Activated T-cell treated with anti-CD3 and anti-CD28 coated beads for 4 hours (primary cell): Measurements from ENCODE around the gene DNM2.
A peak's percentile ranks its signal among the peaks of the same experiment; 100 is the strongest.

Source experiments
- DNase-seq: peaks from one replicate; pipeline ENCODE4 v3.0.0-alpha.2; 2020

DNM2 gene

DNA sequence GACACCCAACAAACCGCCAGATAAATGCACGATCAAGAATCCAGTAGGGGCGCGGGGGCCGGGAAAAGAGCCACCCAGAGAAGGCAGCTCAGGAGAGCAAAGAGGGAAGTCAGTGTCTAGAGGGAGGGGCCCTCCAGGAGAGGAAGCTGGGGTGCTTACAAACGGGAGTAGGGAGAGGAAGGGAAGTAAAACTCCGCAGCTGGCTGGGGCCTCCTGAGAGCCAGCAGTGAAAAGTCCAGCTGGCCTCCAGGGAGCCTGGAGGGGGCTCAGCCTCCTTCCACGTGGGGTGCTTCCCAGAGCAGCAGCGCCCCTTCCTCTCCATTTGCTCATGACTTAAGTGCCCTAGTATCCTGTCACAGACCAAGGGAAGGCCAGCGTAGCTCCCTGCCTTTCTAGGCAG is 66.4 kb downstream of the DNM2 start:
- no peak for DNase-seq

DNA sequence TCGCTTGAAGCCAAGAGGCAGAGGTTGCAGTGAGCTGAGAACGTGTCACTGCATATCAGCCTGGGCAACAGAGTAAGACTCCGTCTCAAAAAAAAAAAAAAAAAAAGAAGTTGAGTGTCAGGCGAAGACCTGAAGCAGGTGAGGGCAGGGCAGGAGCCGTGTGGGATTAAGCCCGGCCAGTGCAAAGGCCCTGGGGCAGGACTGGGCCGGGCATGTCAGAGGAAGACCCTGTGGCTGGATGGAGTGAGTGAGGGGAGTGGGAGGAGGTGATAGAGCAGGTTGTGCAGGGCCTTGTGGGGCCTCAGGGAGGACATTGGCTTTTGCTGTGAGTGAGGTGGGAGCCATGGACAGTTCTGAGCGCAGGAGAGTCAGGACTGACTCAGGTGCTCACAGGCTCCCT is 70.3 kb downstream of the DNM2 start:
- DNase-seq, result no peak

GRCh38 chr19:10789866-10790265 is 72.0 kb downstream of the DNM2 start:
- DNase-seq, result no peak

DNA sequence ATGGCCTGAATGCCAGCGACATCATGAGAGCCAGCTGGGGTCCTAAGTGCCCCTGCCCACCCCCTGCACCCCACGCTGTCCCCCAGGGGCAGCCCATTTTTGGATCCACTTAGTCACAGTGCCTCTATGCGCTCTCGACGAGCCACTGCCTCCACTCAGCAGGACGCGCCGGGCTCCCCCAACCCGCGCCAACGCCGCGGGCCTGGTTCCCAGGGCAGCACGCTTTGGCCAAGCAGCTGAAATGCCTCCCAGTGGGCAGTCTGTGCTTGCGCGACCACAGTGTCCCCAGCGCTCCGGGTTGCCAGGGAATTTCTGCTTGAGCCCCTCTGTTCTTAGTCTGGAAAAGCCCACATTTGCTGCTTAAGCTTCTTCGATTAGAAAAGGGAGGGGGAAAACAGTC is 78.8 kb downstream of the DNM2 start:
- no peak for DNase-seq

- peak; percentile 13 for DNase-seq
Observed at GRCh38 chr19:10797078-10797477, 79.2 kb downstream of the DNM2 start.

- DNase-seq, result peak; percentile 80
Observed at GRCh38 chr19:10797541-10798256, 79.8 kb downstream of the DNM2 start.

DNA sequence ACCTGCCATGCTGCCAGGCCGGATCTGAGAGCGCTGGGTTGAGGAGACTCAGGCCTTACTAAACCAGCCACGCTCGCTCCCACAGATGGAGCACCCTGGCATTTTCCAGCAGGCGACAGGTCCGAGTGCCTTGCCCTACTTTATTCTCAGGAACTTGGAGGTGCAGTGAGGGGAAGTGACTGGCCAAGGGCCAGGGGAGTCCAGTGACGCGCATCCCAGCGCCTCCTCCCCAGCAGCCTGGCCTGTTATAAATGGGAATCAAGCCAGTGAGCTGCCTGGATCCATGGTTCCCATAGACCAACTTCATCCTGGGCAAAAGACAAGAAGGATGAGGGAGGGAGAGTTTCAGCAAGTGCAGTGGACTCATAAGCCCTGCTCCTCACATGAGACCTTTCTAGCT is 82.6 kb downstream of the DNM2 start:
- no peak for DNase-seq

DNA sequence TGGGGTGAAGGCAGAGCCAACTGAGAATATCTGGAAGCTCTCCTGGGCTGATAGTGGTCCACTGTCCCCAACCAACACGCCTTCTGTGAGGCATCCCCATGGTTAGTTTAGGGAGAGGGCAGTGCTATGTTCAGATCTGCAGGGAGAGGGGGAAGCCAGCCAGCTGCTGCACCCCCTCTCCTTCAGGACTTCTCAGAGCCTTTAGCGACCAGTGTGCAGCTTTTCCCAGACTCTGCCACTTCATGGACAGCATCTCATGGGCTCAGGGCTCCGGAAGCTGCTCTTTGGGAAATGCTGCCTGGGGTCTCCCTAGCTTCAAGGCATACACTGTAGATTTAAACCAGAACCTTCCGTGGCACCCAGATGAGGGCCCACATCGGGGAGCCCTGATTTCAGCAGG is 84.6 kb downstream of the DNM2 start:
- DNase-seq, result no peak

DNA sequence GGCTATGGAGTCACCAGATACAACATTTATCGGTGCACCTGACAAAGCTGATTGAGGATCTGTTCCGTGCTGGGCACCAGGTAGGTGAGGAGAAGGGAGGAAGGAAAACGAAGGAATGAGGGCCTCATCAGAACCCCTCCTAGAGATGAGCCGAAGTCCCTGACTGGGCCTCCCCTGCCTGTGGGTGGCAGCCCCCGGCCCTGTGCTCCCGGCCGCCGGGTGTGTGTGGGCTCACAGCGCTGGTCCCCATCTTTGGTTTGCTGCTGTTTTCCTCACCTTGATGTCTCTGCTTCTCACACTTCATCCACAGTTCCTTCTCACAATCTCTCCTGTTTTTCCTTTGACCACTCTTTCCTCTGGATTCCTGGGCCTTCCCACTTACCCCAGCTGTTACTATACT is 85.4 kb downstream of the DNM2 start:
- no peak for DNase-seq

- DNase-seq, result no peak
Observed at GRCh38 chr19:10805065-10805757, 87.3 kb downstream of the DNM2 start.

DNA sequence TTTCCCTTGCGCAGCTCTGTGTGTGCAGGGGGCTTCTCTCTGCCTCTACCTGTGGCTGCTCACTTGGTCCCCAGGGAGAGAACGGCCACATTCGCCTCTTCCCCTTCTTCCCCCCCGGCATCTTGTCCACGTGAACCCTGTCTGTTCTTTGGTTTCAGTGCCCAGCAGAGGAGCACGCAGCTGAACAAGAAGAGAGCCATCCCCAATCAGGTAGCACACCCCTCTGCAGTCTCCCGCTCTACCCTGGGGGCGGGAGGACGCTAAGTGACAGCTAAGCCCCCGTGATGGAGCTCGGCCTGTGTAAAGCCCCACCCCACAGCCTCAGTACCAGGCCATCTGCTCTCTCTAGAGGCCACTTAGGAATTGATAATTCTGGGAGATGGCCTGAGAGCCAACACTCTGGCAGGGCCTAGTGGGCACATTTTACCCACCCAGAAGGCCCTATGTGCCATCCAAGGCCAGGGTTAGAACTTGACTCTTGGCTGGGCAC is 87.9 kb downstream of the DNM2 start:
- no peak for DNase-seq

- no peak for DNase-seq
Observed at GRCh38 chr19:10808937-10809649, 91.2 kb downstream of the DNM2 start.

- no peak for DNase-seq
Observed at GRCh38 chr19:10809651-10810285, 91.9 kb downstream of the DNM2 start.

GRCh38 chr19:10811391-10812111 is 93.7 kb downstream of the DNM2 start:
- DNase-seq, result no peak

DNA sequence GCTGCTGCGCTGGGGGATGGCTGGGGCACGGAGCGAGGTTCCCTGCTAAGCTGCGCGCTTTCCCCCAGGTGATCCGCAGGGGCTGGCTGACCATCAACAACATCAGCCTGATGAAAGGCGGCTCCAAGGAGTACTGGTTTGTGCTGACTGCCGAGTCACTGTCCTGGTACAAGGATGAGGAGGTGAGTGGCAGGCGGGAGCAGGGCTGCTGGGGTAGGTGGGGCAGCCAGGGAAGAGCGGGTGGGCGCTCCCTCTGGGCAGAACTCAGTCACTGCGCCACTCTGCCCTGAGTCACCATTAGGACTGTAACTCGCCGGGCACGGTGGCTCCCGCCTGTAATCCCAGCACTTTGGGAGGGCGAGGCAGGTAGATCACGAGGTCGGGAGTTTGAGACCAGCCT is 94.3 kb downstream of the DNM2 start:
- DNase-seq, result no peak

DNA sequence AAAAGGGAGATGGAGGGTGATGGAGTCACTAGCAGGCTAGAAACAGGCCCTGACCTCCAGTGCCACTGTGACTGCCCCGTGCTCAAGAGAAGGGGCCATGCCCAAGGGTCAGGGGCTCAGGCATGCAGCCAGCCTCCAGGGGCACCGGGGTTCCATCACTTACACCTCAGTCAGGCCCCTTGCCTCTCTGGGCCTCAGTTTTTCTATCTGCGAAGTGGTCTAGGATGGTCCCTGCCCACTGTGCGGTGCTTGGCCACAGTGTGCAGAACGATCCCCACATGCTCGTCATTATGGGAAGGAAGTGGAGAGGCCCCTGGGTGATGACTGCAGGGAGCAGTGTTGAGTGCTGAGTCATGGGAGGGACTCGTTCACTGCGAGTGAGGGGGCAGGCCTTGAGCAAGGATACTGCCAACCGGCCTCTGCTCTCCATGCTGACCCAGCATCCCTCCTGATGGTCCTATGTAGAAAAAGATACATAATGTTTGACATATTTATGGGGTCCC is 95.1 kb downstream of the DNM2 start:
- no peak for DNase-seq

- DNase-seq, result no peak
Observed at GRCh38 chr19:10815007-10815536, 97.2 kb downstream of the DNM2 start.

GRCh38 chr19:10815969-10816644 is 98.2 kb downstream of the DNM2 start:
- DNase-seq, result no peak

DNA sequence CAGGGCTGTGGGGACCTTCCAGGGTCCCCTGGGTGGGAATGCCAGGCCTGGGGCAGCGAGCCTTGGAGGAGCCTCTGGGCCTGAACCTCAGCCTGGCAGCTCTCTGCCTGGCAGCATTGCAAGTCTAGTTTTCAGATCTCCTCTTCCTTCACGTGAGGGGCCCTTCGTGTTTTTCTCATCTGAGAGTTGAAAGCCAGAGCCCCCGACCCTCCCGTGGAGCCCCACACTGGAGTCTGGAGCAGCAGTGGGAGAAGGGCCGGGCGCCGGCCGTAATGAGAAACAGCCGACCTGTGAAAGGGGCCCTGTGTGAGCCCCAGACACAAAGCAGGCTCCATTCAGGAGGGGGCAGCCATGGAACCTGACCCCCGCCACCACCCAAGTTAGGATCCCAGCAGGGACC is 98.8 kb downstream of the DNM2 start:
- DNase-seq, result no peak

DNA sequence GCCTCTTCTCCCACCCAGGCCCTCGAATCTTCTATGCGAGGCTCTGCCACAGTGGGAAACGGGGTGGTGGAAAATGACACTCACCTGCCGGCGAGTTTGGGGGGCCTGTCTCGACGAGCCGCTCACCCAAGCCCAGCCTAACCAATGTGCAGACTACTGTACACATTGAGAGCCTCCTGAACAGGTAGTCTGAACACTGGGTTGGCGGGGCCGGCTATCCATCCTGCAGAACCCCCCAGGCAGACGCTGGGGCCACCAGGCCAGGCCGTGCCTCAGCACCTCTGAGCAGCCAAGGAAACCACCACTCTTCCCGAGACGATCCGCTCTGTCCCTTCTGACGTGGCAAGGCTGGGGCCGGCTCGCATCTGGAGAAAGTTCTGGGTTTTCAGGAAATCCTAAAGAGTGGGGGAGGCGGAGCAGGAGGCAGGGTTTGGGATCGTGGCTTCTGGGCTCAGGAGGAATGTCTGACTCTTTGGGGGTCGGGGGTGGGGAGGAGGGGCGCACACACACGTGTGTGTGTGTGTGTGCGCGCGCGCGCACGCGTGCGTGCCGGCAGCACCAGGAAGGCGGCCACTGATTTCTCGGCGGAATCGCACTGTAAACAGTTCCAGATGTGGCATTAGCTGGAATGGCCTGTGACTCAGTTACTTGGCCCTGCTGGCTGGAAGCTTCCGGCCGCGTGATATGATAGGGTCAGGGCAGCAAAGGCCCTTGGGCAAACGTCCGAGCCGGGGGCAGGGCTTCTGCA is 99.6 kb downstream of the DNM2 start:
- DNase-seq, result no peak
